Activated naive CD8-positive, alpha-beta T cell treated with anti-CD3 and anti-CD28 coated beads, Interleukin-2, amount 50 U/mL, for 24 hours (primary cell): ENCODE measurements around the gene ULK4.
"Not testable (repeated sequence)": the region's sequence is repeated elsewhere in the genome, so short reads cannot be mapped to it uniquely, and the experiment has no call there.

Experiments
- ATAC-seq: fragments of 150-1000 bp; cut with Tn5 transposase; one replicate; pipeline ENCODE4 v1.10.0; 2021
- DNase-seq: peaks from one replicate; pipeline ENCODE4 v3.0.0; 2021
- H3K27ac Mint-ChIP-seq: one replicate; pipeline ENCODE4 v1.8.0; 2021; ENCODE audit warnings: mild to moderate bottlenecking, mixed read lengths
- H3K27me3 Mint-ChIP-seq: one replicate; pipeline ENCODE4 v1.8.0; 2021; ENCODE audit warnings: mixed read lengths
- H3K36me3 Mint-ChIP-seq: one replicate; pipeline ENCODE4 v1.8.0; 2021; ENCODE audit warnings: low read depth, mixed read lengths
- H3K4me1 Mint-ChIP-seq: one replicate; pipeline ENCODE4 v1.8.0; 2021; ENCODE audit warnings: mixed read lengths
- H3K4me3 Mint-ChIP-seq: one replicate; pipeline ENCODE4 v1.8.0; 2021; ENCODE audit warnings: mild to moderate bottlenecking, moderate library complexity, mixed read lengths
- H3K9me3 Mint-ChIP-seq: one replicate; pipeline ENCODE4 v1.8.0; 2021; ENCODE audit warnings: mixed read lengths

ULK4 gene

DNA sequence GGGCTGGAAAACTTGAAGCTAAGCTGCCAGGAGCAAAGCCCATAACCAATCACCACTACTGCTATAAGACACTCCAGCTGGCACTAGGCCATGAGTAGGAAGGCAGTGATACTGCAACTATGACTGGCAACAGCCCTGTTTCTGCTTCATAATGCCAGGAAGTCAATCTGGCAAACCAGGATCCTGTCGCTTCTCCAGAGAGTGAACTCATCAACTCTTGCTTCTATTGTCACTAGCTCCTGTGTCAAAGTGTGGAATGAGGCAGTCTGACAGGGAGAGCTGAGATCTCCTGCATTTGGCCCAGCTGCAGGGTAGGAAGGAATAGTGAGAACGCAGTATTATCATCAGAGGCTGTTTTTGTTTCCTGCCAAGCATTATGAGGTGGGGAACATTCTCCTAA lies 657.3 kb downstream of the ULK4 start:
- ATAC-seq (no peak), DNase-seq (no peak)
- Mint-ChIP-seq H3K9me3 (no peaks in the 10 kb centered on the region), H3K27me3 (no peaks in the 10 kb centered on the region), H3K27ac (no peak overlapping the region), H3K4me1 (no peaks in the 10 kb centered on the region), H3K36me3 (peaks cover 2% of the 10 kb centered on the region), H3K4me3 (no peak overlapping the region)

DNA sequence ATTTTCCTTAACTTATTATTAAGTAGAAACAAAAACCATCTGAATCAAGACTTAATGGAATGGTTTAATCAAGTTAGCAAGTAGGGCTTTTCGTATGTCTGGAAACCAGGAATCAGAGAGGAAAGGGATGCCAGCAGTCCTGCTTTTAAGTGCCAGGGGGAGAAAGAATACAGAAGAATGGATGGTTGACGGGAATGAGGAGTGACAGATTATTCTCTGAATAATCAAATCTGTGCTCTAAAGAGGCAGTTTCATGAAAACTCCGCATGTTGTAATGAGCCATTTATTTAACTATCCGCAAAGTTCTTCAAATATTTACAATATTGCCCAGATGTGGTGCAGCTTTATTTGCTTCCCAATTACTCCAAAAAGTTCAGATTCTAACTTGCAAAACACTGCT lies 659.6 kb downstream of the ULK4 start:
- no peak overlapping the region for H3K4me3 Mint-ChIP-seq
- ATAC-seq (no peak), DNase-seq (no peak)
- peaks cover 2% of the 10 kb centered on the region for H3K36me3 Mint-ChIP-seq
- no peaks in the 10 kb centered on the region for H3K27me3 Mint-ChIP-seq
- no peaks in the 10 kb centered on the region for H3K4me1 Mint-ChIP-seq
- H3K27ac Mint-ChIP-seq, result no peak overlapping the region
- H3K9me3 Mint-ChIP-seq, result no peaks in the 10 kb centered on the region

DNA sequence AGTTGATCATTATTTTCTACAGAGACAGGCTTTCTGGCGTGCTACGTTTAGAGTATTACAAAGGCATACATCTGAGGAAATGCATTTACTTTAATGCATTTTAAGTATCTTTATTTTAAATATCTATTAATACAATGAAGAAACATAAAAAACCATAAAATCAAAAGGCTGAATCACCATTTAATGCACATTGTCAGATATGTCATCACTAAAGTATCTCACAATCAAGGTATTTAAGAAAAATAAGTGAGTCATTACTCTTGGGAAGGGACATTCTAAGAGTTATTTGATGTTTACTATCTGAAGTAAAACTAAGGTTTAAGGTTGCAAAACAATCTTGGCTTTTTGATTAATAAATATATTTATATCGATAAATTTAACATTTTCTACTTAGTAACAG lies 660.4 kb downstream of the ULK4 start:
- Mint-ChIP-seq H3K4me1 (no peaks in the 10 kb centered on the region), H3K27ac (no peak overlapping the region), H3K9me3 (no peaks in the 10 kb centered on the region), H3K27me3 (no peaks in the 10 kb centered on the region), H3K36me3 (peaks cover 2% of the 10 kb centered on the region), H3K4me3 (no peak overlapping the region)
- ATAC-seq (no peak), DNase-seq (no peak)

- H3K4me3 Mint-ChIP-seq, result no peak overlapping the region
- DNase-seq (no peak), ATAC-seq (no peak)
- H3K4me1 Mint-ChIP-seq, result no peaks in the 10 kb centered on the region
- H3K9me3 Mint-ChIP-seq, result no peaks in the 10 kb centered on the region
- H3K27ac Mint-ChIP-seq, result no peak overlapping the region
- no peaks in the 10 kb centered on the region for H3K36me3 Mint-ChIP-seq
- no peaks in the 10 kb centered on the region for H3K27me3 Mint-ChIP-seq
Measured at GRCh38 chr3:41299036-41299435, 662.9 kb downstream of the ULK4 start.

- no peaks in the 10 kb centered on the region for H3K4me1 Mint-ChIP-seq
Measured at GRCh38 chr3:41297750-41298149, 664.2 kb downstream of the ULK4 start.

DNA sequence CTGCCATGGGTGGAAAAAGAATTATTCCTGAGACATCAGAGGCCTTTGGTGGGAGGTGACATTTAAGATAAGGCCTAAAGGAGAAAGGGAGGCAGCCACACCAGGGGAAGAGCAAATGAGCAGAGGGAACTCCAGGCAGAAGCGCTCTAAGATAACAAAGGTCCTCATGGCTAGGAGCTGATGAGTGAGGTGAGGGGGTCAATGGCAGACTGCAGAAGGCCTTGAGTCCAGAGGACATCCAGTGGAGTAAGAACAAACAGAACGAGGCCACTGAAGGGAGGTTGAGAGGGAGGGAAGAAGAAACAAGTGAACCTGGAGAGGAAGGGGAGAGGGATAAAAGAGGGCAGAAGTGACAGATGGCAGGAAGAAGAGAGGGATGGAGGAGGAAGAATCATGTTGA lies 665.3 kb downstream of the ULK4 start:
- H3K36me3 Mint-ChIP-seq, result no peaks in the 10 kb centered on the region
- H3K9me3 Mint-ChIP-seq, result no peaks in the 10 kb centered on the region
- H3K27me3 Mint-ChIP-seq, result no peaks in the 10 kb centered on the region
- no peak for DNase-seq
- no peak overlapping the region for H3K4me3 Mint-ChIP-seq
- no peak overlapping the region for H3K27ac Mint-ChIP-seq
- ATAC-seq, result no peak
- H3K4me1 Mint-ChIP-seq, result no peaks in the 10 kb centered on the region

More at GRCh38 chr3:41297750-41298149, 664.2 kb downstream of the ULK4 start:
- H3K27me3 Mint-ChIP-seq, result no peaks in the 10 kb centered on the region
- no peaks in the 10 kb centered on the region for H3K36me3 Mint-ChIP-seq
- DNase-seq, result no peak
- ATAC-seq, result no peak
- no peaks in the 10 kb centered on the region for H3K9me3 Mint-ChIP-seq
- no peak overlapping the region for H3K4me3 Mint-ChIP-seq
- no peak overlapping the region for H3K27ac Mint-ChIP-seq

- no peak overlapping the region for H3K4me3 Mint-ChIP-seq
- DNase-seq (no peak), ATAC-seq (no peak)
- no peak overlapping the region for H3K27ac Mint-ChIP-seq
- no peaks in the 10 kb centered on the region for H3K4me1 Mint-ChIP-seq
- H3K36me3 Mint-ChIP-seq, result no peaks in the 10 kb centered on the region
- H3K27me3 Mint-ChIP-seq, result no peaks in the 10 kb centered on the region
- H3K9me3 Mint-ChIP-seq, result no peaks in the 10 kb centered on the region
Measured at GRCh38 chr3:41295740-41296139, 666.2 kb downstream of the ULK4 start.

DNA sequence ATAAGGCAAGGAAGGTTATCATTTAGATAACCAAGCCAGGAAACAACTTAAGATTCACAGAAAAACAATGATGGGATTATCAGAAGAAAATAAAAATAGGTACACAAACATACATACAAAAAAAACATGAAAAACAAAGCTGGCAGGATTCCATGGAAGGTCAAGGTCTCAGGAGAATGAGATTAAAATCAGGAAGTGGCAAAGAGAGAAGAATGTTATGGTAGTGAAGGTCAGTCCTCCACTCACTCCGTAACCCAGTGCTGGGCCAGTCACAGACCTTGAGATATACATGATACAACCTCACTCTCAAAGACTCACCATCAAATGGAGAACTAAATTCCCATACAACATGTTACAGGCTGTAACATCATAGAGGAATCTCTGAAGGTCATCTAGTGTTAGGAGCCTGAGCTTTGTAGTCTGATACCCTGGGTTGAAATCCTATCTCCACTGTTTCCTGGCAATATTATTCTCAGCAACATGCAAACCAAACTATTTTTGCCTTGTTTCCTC lies 668.7 kb downstream of the ULK4 start:
- H3K4me3 Mint-ChIP-seq, result no peak overlapping the region
- H3K27me3 Mint-ChIP-seq, result no peaks in the 10 kb centered on the region
- H3K36me3 Mint-ChIP-seq, result no peaks in the 10 kb centered on the region
- no peak for ATAC-seq
- H3K4me1 Mint-ChIP-seq, result no peaks in the 10 kb centered on the region
- no peak overlapping the region for H3K27ac Mint-ChIP-seq
- no peak for DNase-seq
- H3K9me3 Mint-ChIP-seq, result no peaks in the 10 kb centered on the region

DNA sequence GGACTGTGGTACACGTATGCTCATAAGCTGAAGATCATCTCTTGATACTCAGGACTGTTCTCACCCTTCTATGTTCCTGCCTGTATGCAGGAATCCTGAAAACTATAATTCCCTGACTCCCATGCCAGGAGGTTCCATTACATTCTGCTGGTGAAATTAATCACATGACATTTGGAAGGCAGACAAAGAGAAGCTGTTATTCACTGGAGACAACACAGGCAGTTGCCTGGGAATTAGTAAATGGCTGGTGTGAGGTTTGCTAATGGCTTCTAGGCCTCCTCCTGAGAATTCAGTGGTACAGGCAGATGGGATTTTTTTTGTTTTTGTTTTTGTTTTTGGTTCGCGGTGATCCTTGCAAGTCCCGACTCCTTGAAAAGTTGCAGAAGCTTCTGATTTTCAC lies 671.2 kb downstream of the ULK4 start:
- Mint-ChIP-seq H3K9me3 (peaks cover under 1% of the 10 kb centered on the region), H3K4me1 (no peaks in the 10 kb centered on the region), H3K27me3 (no peaks in the 10 kb centered on the region), H3K36me3 (no peaks in the 10 kb centered on the region), H3K27ac (no peak overlapping the region), H3K4me3 (no peak overlapping the region)
- no peak for DNase-seq
- ATAC-seq, result no peak

- DNase-seq (no peak), ATAC-seq (no peak)
- Mint-ChIP-seq H3K9me3 (peaks cover 5% of the 10 kb centered on the region), H3K4me1 (no peaks in the 10 kb centered on the region), H3K27ac (no peak overlapping the region), H3K27me3 (no peaks in the 10 kb centered on the region), H3K36me3 (no peaks in the 10 kb centered on the region), H3K4me3 (no peak overlapping the region)
Measured at GRCh38 chr3:41290306-41290705, 671.6 kb downstream of the ULK4 start.

DNA sequence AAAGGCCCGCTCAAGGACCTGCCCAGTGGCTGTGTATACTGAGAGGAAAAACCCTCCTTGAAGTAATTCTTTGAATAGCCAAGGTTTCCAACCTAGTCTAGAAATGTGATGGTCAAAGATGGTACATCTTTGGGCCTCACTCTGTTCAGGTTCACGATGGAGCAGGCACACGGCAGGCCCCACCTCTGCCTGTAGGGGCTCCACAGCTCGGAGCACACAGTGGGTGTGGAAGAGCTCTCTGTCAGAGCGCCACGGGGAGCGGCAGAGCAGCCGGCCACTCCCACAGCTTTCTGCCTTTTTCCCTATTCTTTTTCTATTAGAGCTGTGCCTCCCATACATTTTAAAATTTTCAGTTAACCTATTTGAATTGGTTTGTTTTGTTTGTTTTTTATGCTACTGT lies 673.1 kb downstream of the ULK4 start:
- Mint-ChIP-seq H3K27me3 (no peaks in the 10 kb centered on the region), H3K36me3 (no peaks in the 10 kb centered on the region), H3K4me3 (no peak overlapping the region), H3K27ac (no peak overlapping the region), H3K4me1 (no peaks in the 10 kb centered on the region), H3K9me3 (peaks cover 11% of the 10 kb centered on the region)
- DNase-seq (no peak), ATAC-seq (no peak)

DNA sequence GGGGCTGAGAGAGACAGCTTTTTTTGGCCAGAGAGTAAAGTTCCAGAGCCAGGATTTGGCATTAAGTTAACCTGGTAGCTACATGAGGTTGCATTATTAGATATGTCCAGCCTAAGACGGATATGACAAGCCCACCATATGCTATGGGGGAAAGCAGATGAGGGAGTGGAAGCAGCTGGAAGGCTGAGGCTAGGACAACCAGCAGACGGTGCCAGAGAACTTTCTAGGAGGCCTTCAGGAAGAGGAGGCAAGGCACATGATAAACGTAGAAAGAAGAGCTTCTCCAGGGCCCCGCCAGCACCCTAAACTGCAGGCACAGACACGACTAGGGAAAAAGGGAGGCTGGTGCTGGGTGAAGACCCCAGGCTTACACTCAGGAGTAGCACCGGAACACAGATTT lies 675.6 kb downstream of the ULK4 start:
- DNase-seq (no peak), ATAC-seq (no peak)
- H3K27ac Mint-ChIP-seq, result no peak overlapping the region
- H3K27me3 Mint-ChIP-seq, result no peaks in the 10 kb centered on the region
- no peak overlapping the region for H3K4me3 Mint-ChIP-seq
- H3K36me3 Mint-ChIP-seq, result no peaks in the 10 kb centered on the region
- peaks cover 11% of the 10 kb centered on the region for H3K9me3 Mint-ChIP-seq
- no peaks in the 10 kb centered on the region for H3K4me1 Mint-ChIP-seq

- not testable (repeated sequence) for H3K27me3 Mint-ChIP-seq, H3K27ac Mint-ChIP-seq, DNase-seq, H3K4me3 Mint-ChIP-seq, ATAC-seq, H3K36me3 Mint-ChIP-seq, H3K4me1 Mint-ChIP-seq
- peaks cover 19% of the 10 kb centered on the region for H3K9me3 Mint-ChIP-seq
Measured at GRCh38 chr3:41284934-41285333, 677.0 kb downstream of the ULK4 start.

- Mint-ChIP-seq H3K9me3 (peaks cover 22% of the 10 kb centered on the region), H3K27me3 (no peaks in the 10 kb centered on the region), H3K4me1 (no peaks in the 10 kb centered on the region), H3K36me3 (peaks cover 15% of the 10 kb centered on the region), H3K4me3 (no peak overlapping the region), H3K27ac (no peak overlapping the region)
- no peak for DNase-seq
- no peak for ATAC-seq
Measured at GRCh38 chr3:41277790-41278465, 684.0 kb downstream of the ULK4 start.

GRCh38 chr3:41276191-41276590 lies 685.7 kb downstream of the ULK4 start:
- no peaks in the 10 kb centered on the region for H3K27me3 Mint-ChIP-seq
- no peaks in the 10 kb centered on the region for H3K4me1 Mint-ChIP-seq
- no peak overlapping the region for H3K4me3 Mint-ChIP-seq
- ATAC-seq (no peak), DNase-seq (no peak)
- H3K36me3 Mint-ChIP-seq, result peaks cover 21% of the 10 kb centered on the region
- no peak overlapping the region for H3K27ac Mint-ChIP-seq
- H3K9me3 Mint-ChIP-seq, result peaks cover 30% of the 10 kb centered on the region
